ENCODE measurements around the gene MXI1. TPM values are rescaled to one million over a fixed set of nuclear protein-coding genes. Genes with fewer than 3 reads are reported as not detected.

Gene MXI1
- total and polyA plus RNA-seq, 2 donors (not counting 1 experiment from before 2014, with no cell fraction given) = 12.0 to 32.4 TPM

- CTCF ChIA-PET = interaction anchor here (2.0 to 8.1 kb wide), 3 partner anchors 11 to 84 kb away, joined by 6 to 116 read pairs (median 13); partner anchors contain the start of gene MXI1
- ATAC-seq (ENCODE audit: low read depth) = no peak
Observed at GRCh38 chr10:110220398-110220797, 13.0 kb downstream of the MXI1 start.

More at GRCh38 chr10:110220398-110220797, 13.0 kb downstream of the MXI1 start:
- Histone ChIP-seq H3K9me3 (ENCODE audit: control extremely low read depth in 1 of 3, control insufficient read depth in 2 of 3, insufficient read depth in 1 of 3, low read length in 2 of 3) (no peaks in the 10 kb centered on the region), H3K4me1 (ENCODE audit: control insufficient read depth in 2 of 2, insufficient read depth in 2 of 2, low read length in 2 of 2) (peaks cover 25 to 27% of the 10 kb centered on the region in 2 donors), H3K27ac (ENCODE audit: low read length in 2 of 2) (no peak overlapping the region), H3K27me3 (replicated peaks in 1 of 4; ENCODE audit: control extremely low read depth in 1 of 4, control insufficient read depth in 3 of 4, insufficient read depth in 4 of 4, low read length in 3 of 4) (peaks cover 0 to 5% (median 2%) of the 10 kb centered on the region in 4 experiments), H3K79me2 (ENCODE audit: control insufficient read depth, insufficient read depth, low read length) (peaks cover 16% of the 10 kb centered on the region), H4K20me1 (ENCODE audit: control insufficient read depth, insufficient read depth, low read length, poor library complexity, severe bottlenecking) (no peaks in the 10 kb centered on the region), H3K4me2 (replicated peaks; ENCODE audit: low read depth, low read length, poor library complexity, severe bottlenecking) (no peak overlapping the region), H3K36me3 (replicated peaks in 1 of 2; ENCODE audit: control extremely low read depth in 1 of 2, control insufficient read depth in 1 of 2, extremely low read depth in 1 of 2, insufficient read depth in 2 of 2, low read length in 1 of 2) (no peaks in the 10 kb centered on the region), H3K4me3 (ENCODE audit: control extremely low read depth in 1 of 5, extremely low read depth in 1 of 5, insufficient read depth in 1 of 5, low read depth in 2 of 5, low read length in 4 of 5) (no peak overlapping the region), H3K9ac (ENCODE audit: low read length) (no peak overlapping the region), H2AFZ (ENCODE audit: insufficient read depth, low read depth, low read length, poor library complexity, severe bottlenecking) (no peak overlapping the region)
- Mint-ChIP-seq H3K4me1 (peaks cover 39% of the 10 kb centered on the region), H3K4me3 (peak overlapping the region; percentile 3), H3K9me3 (ENCODE audit: insufficient read depth) (no peaks in the 10 kb centered on the region), H3K27ac (no peak overlapping the region), H3K27me3 (peaks cover 3% of the 10 kb centered on the region)
- WGBS (ENCODE audit: insufficient coverage) = 100% methylated on average over 1 of the region's 2 CpGs
- no peak for TF ChIP-seq EZH2 (IDR thresholded peaks at IDR 0.05; ENCODE audit: borderline replicate concordance, insufficient read depth, low read depth, low read length, poor library complexity, severe bottlenecking)
- no peak for TF ChIP-seq CTCF (IDR thresholded peaks at IDR 0.05)
- intact Hi-C loops (cut with micrococcal nuclease) = loop anchor here (10.0 kb wide), 1 partner anchor 644 kb away; no protein-coding TSS in a partner anchor
- POLR2A ChIA-PET = no interaction called here
- no peak for DNase-seq
